ENCODE results near the gene CNTN4.

GRCh38 chr3:2363854-2364253 lies 265.2 kb downstream of the CNTN4 start:
- TF ChIP-seq CTCF (optimal IDR thresholded peaks at IDR 0.05 in 1 of 3, IDR thresholded peaks at IDR 0.05 in 1 of 3, conservative IDR thresholded peaks at IDR 0.05 in 1 of 3; ENCODE audit: extremely low read depth in 1 of 3, insufficient read depth in 2 of 3, low read length in 3 of 3) (no peak), EZH2 (IDR thresholded peaks at IDR 0.05; ENCODE audit: low read length) (no peak)

Measured in keratinocyte (primary cell).